Placental pericyte (primary cell): ENCODE data around the gene MTHFD1L. TPM values are rescaled to one million over a fixed set of nuclear protein-coding genes. Genes with fewer than 3 reads are reported as not detected.

Experiments
- small RNA-seq: library from RNA; depleted of rRNA; stranded (forward); fragments of <200 nt; gene quantifications from one replicate; pipeline ENCODE3, GENCODE V24; 2012; ENCODE audit warnings: low replicate concordance
- total RNA-seq: library from RNA; depleted of rRNA; stranded (reverse); fragments of >200 nt; gene quantifications from 2 replicates; pipeline ENCODE4 v1.2.3, GENCODE V29; 2012

MTHFD1L gene
- 56.1 and 63.7 TPM in 2 replicates for total RNA-seq

GRCh38 chr6:150865406-150866146, at the start of gene MTHFD1L:
Gene MTHFD1L (plus strand): TSS chr6:150865702. CDS start chr6:150865823, 121 bp downstream.

Small RNAs within 50 kb of the gene (small RNA-seq; reads per million reads assigned to genes)
- gene RNU6-302P = not detected
